Transverse colon (tissue), 4 donors: ENCODE results near the gene DLX3. TPM values are rescaled to one million over a fixed set of nuclear protein-coding genes. Genes with fewer than 3 reads are reported as not detected.

Experiments used
- DNase-seq: peaks from one replicate; pipeline ENCODE4 v3.0.0-alpha.2; 2019
- H3K27ac ChIP-seq, 4 donors: fragments of 200-600 bp; sonication (generic); 2 replicates each; pipeline ENCODE4 v1.5.1; 2016 to 2018; ENCODE audit warnings: inconsistent platforms in 4 of 4
- H3K27me3 ChIP-seq: fragments of 200-600 bp; sonication (generic); 2 replicates; pipeline ENCODE4 v1.5.1; 2017; ENCODE audit warnings: inconsistent platforms
- H3K36me3 ChIP-seq, 4 donors: fragments of 200-600 bp; sonication (generic); 2 replicates each; pipeline ENCODE4 v1.5.1; 2017 to 2019; ENCODE audit warnings: inconsistent platforms in 4 of 4
- H3K4me1 ChIP-seq, 4 donors: fragments of 200-600 bp; sonication (generic); 2 replicates each; pipeline ENCODE4 v1.5.1; 2017 to 2020; ENCODE audit warnings: inconsistent platforms in 4 of 4
- H3K4me3 ChIP-seq, 4 donors: fragments of 200-600 bp; sonication (generic); 1 replicate in 1 of 4; 2 replicates in 3 of 4; pipeline versions ENCODE4 v1.5.1 to v1.6.1; 2017 to 2019; ENCODE audit warnings: inconsistent platforms in 4 of 4
- H3K9me3 ChIP-seq, 2 donors: fragments of 200-600 bp; sonication (generic); 2 replicates each; pipeline ENCODE4 v1.5.1; 2017 to 2019; ENCODE audit warnings: inconsistent platforms in 2 of 2
- EP300 ChIP-seq: sonication (generic); formaldehyde crosslinking; IDR thresholded peaks from one replicate; pipeline ENCODE4 v1.6.1; 2017; ENCODE audit warnings: antibody characterized with exemption, low read depth
- POLR2A ChIP-seq: fragments of 450-650 bp; IDR thresholded peaks from one replicate; pipeline ENCODE4 v1.6.1; 2016; ENCODE audit warnings: antibody characterized with exemption, mild to moderate bottlenecking, moderate library complexity
- POLR2AphosphoS5 ChIP-seq, 3 donors: sonication (generic); formaldehyde crosslinking; IDR thresholded peaks; one replicate each; pipeline ENCODE4 v1.6.1; 2016; ENCODE audit warnings: antibody characterized with exemption in 3 of 3
- WGBS, 2 donors: methylation state at CpG; one replicate each; pipeline ENCODE4 v1.1.5; 2018; ENCODE audit warnings: low coverage in 1 of 2; 5-methylcytosine and 5-hydroxymethylcytosine counted together
- in situ Hi-C, 4 donors: fragments of 200-750 bp; cut with MboI; loops; one replicate each; pipeline versions ENCODE4 v1.15.0 to v1.15.1; 2017; ENCODE audit warnings: low sequenced_read_pairs in 3 of 4, low pct_ligation_motif_present in 1 of 4, low pct_unique_long_range_greater_than_20kb in 1 of 4
- intact Hi-C: fragments of 100-400 bp; cut with DNase I; formaldehyde crosslinking; loops from one replicate; pipeline ENCODE4 v1.15.1; 2023; ENCODE audit warnings: low total_unique reads
- total RNA-seq, 4 donors: library from RNA; depleted of rRNA; stranded (reverse); fragments of >200 nt; gene quantifications; one replicate each; pipeline ENCODE4 v1.1.0, GENCODE V29; 2016
- TF ChIP-seq, protein P1 (sequence below), 5 experiments: fragments of 200-600 bp in 3 of 5; fragments of 450-650 bp in 2 of 5; sonication (generic) in 3 of 5; IDR thresholded peaks; 1 replicate in 2 of 5; 2 replicates in 3 of 5; pipeline ENCODE4 v1.5.1; 2016 to 2017; ENCODE audit warnings: antibody characterized with exemption in 5 of 5, inconsistent platforms in 3 of 5, mild to moderate bottlenecking in 2 of 5, moderate library complexity in 1 of 5

DLX3 gene
- total RNA-seq, 4 donors from 2014 or later: not detected

DNA sequence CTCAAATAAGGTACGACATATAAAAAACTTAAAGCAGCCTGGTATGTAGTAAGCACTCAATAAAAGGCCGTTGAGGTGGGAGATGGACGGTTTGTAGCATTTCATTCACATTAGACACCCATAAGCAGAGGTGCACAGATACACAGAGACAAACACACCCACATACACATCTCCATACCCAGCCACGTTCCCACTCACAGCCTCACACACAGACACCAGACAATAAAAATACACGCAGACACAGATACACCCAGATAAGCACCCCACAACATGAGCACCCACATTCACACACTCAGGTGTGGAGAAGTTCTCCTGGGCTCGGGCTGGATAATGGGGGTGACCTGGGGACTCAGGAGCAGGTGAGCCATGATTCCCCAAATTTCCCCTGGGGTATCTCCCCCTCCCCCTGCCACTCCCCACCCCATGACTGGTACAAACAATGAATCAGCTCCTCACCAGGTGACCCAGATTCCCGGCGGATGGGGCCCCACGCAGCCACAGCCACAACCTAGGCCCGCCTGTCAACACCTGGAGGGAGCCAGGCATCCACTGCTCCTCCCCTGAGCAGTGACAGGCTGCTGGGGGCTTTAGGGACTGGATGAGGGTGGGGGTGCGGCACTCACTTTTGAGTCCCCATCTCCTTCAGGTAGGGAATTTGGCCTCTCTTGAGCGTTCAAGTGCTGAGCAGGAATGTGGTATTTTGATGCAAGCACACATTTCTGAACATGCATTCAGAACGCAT, 2.7 kb downstream of the DLX3 start:
- in situ Hi-C loops: loop anchor here in 2 of 4 donors (10.0 to 25.0 kb wide), 2 partner anchors 128 to 430 kb away; no protein-coding TSS in a partner anchor
- Histone ChIP-seq H3K36me3 (no peaks in the 10 kb centered on the region), H3K27ac (no peak overlapping the region), H3K4me1 (peaks cover 18 to 36% (median 29%) of the 10 kb centered on the region in 4 donors), H3K4me3 (no peak overlapping the region), H3K9me3 (no peaks in the 10 kb centered on the region), H3K27me3 (peaks cover 94% of the 10 kb centered on the region)
- DNase-seq: no peak
- intact Hi-C loops: no loop called here
- TF ChIP-seq POLR2AphosphoS5 (IDR thresholded peaks at IDR 0.05): no peak
- TF ChIP-seq, protein P1, sequence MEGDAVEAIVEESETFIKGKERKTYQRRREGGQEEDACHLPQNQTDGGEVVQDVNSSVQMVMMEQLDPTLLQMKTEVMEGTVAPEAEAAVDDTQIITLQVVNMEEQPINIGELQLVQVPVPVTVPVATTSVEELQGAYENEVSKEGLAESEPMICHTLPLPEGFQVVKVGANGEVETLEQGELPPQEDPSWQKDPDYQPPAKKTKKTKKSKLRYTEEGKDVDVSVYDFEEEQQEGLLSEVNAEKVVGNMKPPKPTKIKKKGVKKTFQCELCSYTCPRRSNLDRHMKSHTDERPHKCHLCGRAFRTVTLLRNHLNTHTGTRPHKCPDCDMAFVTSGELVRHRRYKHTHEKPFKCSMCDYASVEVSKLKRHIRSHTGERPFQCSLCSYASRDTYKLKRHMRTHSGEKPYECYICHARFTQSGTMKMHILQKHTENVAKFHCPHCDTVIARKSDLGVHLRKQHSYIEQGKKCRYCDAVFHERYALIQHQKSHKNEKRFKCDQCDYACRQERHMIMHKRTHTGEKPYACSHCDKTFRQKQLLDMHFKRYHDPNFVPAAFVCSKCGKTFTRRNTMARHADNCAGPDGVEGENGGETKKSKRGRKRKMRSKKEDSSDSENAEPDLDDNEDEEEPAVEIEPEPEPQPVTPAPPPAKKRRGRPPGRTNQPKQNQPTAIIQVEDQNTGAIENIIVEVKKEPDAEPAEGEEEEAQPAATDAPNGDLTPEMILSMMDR (IDR thresholded peaks at IDR 0.05): no peak
- no peak for TF ChIP-seq POLR2A
- TF ChIP-seq EP300: no peak
- WGBS, 2 donors: 79 to 86% methylated on average over 3 to 13 of the region's 13 CpGs

DNA sequence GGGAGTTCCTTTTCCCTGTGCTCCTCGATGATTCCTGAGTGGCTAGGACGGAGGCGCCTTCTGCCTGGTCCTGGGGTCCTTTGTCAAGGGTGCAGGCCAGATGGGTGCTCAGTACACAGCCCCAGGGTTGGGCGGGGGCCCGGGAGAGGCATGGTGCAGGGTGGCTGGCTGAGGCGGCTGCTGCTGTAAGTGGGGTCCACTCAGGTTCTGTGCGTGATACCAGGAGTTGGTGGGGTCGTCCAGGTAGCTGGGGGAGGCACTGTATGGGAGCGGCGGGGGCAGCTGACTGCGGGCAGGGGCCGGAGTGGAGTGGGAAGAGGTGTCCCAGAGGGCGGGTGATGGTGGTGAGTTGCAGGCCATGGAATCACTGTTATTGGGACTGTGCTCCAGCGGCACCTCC, 3.6 kb downstream of the DLX3 start:
- H3K27ac ChIP-seq: no peak overlapping the region
- in situ Hi-C loops: loop anchor here in 2 of 4 donors (10.0 to 25.0 kb wide), 2 partner anchors 127 to 429 kb away; no protein-coding TSS in a partner anchor
- no peaks in the 10 kb centered on the region for H3K36me3 ChIP-seq
- WGBS, 2 donors: 87 to 100% methylated on average over 1 to 14 of the region's 14 CpGs
- intact Hi-C loops: no loop called here
- no peak for DNase-seq
- H3K27me3 ChIP-seq: peaks cover 94% of the 10 kb centered on the region
- H3K9me3 ChIP-seq: no peaks in the 10 kb centered on the region
- peaks cover 12 to 28% (median 22%) of the 10 kb centered on the region in 4 donors for H3K4me1 ChIP-seq
- no peak for TF ChIP-seq EP300
- no peak for TF ChIP-seq POLR2AphosphoS5 (IDR thresholded peaks at IDR 0.05)
- no peak for TF ChIP-seq POLR2A
- H3K4me3 ChIP-seq: no peak overlapping the region

DNA sequence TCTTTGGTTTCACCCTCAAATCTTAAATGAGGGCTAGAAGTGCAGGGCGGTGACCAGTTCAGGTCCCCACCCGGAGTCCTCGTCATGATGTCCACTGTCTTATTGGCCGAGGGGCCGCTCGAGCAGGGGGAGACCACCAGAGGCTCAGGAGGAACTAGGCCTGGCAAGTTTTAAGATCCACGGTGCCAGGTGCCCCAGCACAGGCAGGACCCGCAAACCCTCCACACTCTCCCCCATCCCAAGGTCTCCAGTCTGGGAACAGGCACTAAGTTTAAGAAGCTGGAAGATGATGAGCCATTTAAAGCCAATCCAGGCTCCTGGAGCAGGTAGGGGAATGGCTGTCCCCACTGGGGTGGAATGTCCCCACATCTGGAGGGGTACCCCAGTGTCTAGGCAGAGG, 4.1 kb downstream of the DLX3 start:
- no peak for DNase-seq
- no peak for TF ChIP-seq POLR2A
- no peak for TF ChIP-seq POLR2AphosphoS5 (IDR thresholded peaks at IDR 0.05)
- no peak for TF ChIP-seq EP300
- in situ Hi-C loops: loop anchor here in 2 of 4 donors (10.0 to 25.0 kb wide), 2 partner anchors 126 to 429 kb away; no protein-coding TSS in a partner anchor
- Histone ChIP-seq H3K9me3 (no peaks in the 10 kb centered on the region), H3K27ac (no peak overlapping the region), H3K27me3 (peaks cover 94% of the 10 kb centered on the region), H3K36me3 (no peaks in the 10 kb centered on the region), H3K4me1 (peaks cover 12 to 27% (median 21%) of the 10 kb centered on the region in 4 donors), H3K4me3 (no peak overlapping the region)
- WGBS, 2 donors: 75% methylated on average over 8 of the region's 8 CpGs; no CpG with 5 or more reads in 1 of the 2 donors
- intact Hi-C loops: no loop called here

DNA sequence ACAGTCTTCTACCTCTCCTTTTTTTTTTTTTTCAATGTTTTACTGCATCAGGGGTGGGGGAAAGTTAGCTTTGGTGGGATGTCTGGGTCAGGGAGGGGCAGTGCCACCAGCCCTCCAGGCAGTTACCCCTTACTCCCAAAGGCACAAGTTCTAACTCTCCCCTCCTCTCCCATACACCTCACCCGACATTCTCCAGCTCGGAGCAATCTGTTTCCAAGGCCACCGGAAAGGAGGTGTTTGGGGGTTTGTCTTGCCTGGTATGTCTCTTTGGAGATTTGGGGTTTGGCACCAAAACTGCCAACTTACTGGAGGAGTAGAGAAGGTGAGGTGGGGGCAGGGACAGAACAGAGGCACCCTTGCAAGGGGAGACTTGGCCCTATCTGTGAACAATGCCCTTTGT, 4.7 kb downstream of the DLX3 start:
- in situ Hi-C loops (loop anchor here in 2 of 4 donors (10.0 to 25.0 kb wide), 2 partner anchors 126 to 428 kb away; no protein-coding TSS in a partner anchor), intact Hi-C loops (no loop called here)
- DNase-seq: no peak
- Histone ChIP-seq H3K9me3 (no peaks in the 10 kb centered on the region), H3K4me1 (peaks cover 12 to 27% (median 21%) of the 10 kb centered on the region in 4 donors), H3K27ac (no peak overlapping the region), H3K27me3 (peaks cover 94% of the 10 kb centered on the region), H3K4me3 (no peak overlapping the region), H3K36me3 (no peaks in the 10 kb centered on the region)
- WGBS, 2 donors: 13 to 46% methylated on average over 3 of the region's 3 CpGs
- no peak for TF ChIP-seq EP300
- TF ChIP-seq, protein P1 (IDR thresholded peaks at IDR 0.05): no peak
- TF ChIP-seq POLR2AphosphoS5 (IDR thresholded peaks at IDR 0.05): no peak
- no peak for TF ChIP-seq POLR2A

DNA sequence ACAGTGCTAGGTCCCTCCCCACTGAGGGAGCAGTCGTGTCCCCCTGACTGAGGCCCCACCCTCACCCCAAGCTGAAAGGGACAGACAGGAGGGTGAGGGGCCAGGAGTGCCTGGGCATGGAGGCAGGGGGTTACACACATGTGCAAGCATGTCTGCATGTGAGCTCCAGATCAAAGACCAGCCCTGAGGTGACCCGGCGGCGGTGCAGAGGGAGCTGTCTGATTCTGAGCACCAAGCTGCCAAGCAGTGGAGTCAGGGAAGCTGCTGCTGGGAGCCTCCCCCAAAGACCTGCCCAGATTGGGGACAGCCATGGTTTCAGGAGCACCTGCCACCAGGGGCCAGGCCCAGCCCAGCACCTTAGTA, 5.5 kb downstream of the DLX3 start:
- DNase-seq: no peak
- no peaks in the 10 kb centered on the region for H3K36me3 ChIP-seq
- H3K27ac ChIP-seq: no peak overlapping the region
- H3K4me3 ChIP-seq: no peak overlapping the region
- intact Hi-C loops: no loop called here
- WGBS, 2 donors: 58% methylated on average over 4 of the region's 4 CpGs; no CpG with 5 or more reads in 1 of the 2 donors
- in situ Hi-C loops: loop anchor here in 1 of 4 donors (25.0 kb wide), 1 partner anchor 427 kb away; no protein-coding TSS in a partner anchor
- peaks cover 9 to 20% (median 16%) of the 10 kb centered on the region in 4 donors for H3K4me1 ChIP-seq
- peaks cover 94% of the 10 kb centered on the region for H3K27me3 ChIP-seq
- H3K9me3 ChIP-seq: no peaks in the 10 kb centered on the region
- TF ChIP-seq POLR2AphosphoS5 (IDR thresholded peaks at IDR 0.05): no peak
